Myocyte (in vitro differentiated cells): Measurements from ENCODE around the gene FTCD. TPM values are rescaled to one million over a fixed set of nuclear protein-coding genes. Genes with fewer than 3 reads are reported as not detected.

Experiments used
- DNase-seq: peaks from one replicate; pipeline ENCODE4 v3.0.0-alpha.2; 2012; ENCODE audit warnings: low read depth
- total RNA-seq: library from RNA; depleted of rRNA; stranded (reverse); fragments of >200 nt; gene quantifications from 2 replicates; pipeline ENCODE4 v1.2.3, GENCODE V29; 2014

FTCD gene
- total RNA-seq, 1 donor from 2014 or later = 0.37 TPM

DNA sequence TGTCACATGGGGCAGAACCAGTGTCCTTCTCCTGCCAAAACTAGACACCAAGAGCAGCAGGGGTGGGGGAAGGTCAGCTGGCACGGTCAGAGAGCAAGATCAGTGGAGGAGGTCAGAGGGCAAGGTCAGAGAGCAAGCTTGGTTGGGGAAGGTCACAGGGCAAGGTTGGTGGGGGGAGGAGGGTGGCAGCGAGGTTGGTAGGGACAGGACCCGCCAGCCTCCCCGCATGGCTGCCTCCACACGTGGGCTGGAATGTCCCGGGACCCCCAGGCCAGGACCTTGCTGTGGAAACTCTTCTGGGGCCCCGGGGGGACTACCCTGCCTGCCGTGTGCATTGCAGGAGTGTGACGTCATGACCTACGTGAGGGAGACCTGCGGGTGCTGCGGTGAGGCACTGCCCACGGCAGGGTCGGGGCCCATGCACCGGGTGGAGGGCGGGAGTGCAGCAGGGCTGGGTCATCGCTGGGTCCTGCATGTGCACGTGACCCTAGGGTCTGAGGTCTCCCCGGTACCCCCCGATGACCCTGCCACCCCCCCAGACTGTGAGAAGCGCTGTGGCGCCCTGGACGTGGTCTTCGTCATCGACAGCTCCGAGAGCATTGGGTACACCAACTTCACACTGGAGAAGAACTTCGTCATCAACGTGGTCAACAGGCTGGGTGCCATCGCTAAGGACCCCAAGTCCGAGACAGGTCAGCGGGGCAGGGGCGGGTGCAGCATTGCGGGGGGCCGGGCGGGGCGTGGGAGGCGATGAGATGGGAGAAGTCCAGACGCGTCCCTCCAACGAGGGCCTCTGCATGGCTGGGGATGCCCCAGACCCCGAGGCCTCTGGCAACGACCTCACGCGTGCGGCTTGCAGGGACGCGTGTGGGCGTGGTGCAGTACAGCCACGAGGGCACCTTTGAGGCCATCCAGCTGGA, 30.2 kb downstream of the FTCD start:
- DNase-seq = no peak

GRCh38 chr21:46124083-46124925, 31.1 kb downstream of the FTCD start:
- DNase-seq = no peak

- DNase-seq = no peak
These were observed 32.4 kb downstream of the FTCD start for GRCh38 chr21:46122758-46123683.

DNA sequence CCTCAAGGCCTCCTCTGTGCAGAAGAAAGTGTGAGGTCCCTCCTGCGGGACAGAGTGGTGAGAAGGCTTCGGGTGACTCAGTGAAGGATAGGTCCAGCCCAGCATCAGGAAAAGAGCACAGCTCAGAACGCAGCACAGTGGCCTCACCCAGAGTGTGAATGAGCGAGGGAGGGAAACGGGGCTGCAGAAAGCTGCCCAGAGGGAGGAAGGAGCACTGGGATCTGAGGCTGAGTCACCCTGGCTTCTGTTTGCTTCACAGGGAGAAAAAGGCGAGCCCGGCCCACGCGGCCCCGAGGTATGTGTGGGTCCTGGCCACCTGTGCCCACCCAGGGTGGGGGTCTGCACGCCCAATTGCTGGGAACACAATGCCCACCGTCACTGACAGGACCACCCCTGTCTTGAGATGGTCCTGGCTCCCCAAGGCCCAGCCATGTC, 33.1 kb downstream of the FTCD start:
- no peak for DNase-seq

- DNase-seq = no peak
These were observed 33.8 kb downstream of the FTCD start for GRCh38 chr21:46121286-46122221.

DNA sequence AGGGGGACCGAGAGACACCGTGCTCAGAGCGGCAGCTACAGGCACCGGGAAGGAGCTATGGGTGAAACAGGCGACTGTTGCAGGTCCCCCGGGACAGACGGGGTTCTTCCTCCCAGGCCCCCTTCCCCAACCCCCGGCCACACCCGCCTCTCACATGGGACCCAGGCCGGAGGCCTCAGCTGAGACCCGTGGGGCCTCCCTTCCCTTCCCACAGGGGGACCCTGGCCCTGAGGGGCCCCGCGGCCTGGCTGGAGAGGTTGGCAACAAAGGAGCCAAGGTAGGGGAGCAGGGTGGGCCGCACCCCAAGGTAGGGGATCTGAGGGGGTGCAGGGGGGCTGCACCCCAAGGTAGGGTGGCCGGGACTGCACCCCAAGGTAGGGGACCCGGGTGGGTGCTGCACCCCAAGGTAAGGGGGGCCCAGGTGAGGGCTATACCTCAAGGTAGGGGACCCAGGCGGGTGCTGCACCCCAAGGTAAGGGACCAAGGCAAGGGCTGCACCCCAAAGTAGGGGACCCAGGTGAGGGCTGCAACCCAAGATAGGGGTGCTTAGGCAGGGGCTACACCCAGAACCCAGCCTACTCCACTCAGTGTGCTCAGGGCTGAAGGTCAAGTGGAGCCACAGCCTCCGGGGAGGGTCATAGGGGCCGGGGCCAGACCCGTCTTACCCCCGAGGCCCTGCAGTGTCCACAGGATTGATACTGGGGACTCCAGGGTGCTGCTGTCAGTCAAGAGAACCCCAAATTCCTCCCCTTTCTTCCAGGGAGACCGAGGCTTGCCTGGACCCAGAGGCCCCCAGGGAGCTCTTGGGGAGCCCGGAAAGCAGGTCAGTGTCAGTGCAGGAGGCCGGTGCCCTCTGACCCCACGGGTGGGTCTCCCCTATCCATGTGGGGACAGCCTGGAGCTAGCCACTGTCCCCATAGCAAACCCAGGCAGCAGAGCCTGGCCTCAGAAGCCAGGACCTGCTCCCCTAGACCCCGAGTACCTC, 34.8 kb downstream of the FTCD start:
- no peak for DNase-seq

GRCh38 chr21:46119637-46120271, 35.6 kb downstream of the FTCD start:
- DNase-seq = no peak

DNA sequence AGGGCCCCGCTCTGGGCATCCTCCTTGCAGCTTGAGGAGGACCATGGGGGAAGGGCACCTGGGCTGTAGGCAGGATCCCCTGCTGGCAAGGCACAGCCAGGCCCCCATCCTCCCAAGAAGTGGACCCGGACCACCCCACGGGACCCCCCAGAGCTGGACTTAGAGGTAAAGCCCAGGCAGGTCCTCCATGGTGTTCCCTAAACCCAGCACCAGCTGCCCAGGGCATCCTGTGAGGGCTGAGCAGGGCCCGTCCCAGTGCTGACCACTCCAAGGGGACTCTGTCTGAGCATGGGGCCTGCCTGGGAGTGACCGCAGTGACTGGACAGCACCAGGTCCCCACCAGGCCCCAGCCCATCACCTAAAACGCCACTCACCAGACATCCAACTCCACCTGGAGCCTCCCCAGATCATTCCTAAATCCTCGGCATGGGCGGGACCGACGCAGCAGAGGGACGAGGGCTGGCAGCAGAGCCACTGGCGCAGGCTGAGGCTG, 36.2 kb downstream of the FTCD start:
- no peak for DNase-seq

- DNase-seq = no peak
These were observed 36.8 kb downstream of the FTCD start for GRCh38 chr21:46118316-46119143.

- DNase-seq = no peak
These were observed 37.6 kb downstream of the FTCD start for GRCh38 chr21:46117586-46118315.

DNA sequence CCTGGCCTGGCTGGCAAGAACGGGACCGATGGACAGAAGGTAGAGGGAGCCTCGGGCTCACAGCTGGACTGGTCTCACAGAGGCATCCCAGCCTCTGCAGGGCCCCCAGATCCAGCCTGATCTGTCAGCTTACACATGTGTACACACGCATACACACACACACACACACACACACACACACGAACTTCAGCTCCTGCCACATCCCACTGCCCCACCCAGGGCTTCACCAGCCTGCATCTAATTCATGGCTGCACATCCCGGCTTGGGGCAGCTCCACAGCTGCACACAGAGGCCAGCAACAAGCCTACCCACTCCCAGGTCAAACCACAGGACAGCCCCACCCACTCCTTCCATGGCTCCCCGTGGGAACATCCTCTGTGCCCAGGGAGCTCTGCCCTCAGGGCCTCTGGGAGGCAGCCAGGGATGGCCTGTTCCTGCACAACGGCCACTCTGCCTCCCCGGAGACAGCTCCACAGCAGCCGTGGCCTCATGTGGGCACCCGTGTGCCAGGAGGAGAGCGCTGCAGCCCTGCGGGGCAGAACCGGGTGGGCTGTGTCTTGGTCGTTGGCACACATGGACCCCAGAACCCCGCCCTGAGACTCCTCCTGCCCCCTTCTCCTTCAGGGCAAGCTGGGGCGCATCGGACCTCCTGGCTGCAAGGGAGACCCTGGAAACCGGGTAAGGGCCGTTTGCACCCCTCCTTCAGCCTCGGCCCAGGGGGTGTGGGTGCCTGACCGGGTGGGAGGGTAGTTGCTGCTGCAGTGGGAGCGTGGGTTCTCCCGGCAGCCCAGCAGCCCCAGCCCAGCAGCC, 38.4 kb downstream of the FTCD start:
- peak; percentile 67 for DNase-seq

DNA sequence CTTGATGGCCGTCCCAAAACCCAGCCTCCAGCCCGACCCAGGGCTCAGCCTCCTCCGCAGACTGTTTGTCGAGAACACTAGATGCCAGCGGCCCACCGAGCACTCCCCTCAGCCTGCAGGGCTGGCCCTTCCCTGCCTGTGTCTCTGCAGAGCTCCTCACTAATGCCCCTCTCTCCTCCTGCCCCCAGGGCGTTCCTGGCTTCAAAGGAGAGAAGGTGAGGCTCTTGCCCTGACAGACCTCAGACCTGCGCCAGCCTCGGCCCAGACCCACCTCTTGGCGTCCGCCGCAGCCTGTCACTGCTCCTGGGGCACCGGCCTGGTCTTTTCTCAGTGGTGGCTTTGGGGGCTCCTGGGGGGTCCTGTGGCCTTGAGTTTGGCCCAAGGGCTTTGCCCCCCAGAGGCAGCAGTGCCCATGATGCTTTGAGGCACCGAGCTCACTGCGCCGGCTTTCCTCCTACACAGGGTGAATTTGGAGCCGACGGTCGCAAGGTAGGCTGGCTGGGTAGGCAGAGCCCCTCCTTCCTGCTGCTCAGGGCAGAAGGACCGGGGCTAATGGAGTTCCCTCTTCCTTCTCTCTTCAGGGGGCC, 39.1 kb downstream of the FTCD start:
- DNase-seq = no peak

- DNase-seq = no peak
These were observed 39.8 kb downstream of the FTCD start for GRCh38 chr21:46115441-46116188.

DNA sequence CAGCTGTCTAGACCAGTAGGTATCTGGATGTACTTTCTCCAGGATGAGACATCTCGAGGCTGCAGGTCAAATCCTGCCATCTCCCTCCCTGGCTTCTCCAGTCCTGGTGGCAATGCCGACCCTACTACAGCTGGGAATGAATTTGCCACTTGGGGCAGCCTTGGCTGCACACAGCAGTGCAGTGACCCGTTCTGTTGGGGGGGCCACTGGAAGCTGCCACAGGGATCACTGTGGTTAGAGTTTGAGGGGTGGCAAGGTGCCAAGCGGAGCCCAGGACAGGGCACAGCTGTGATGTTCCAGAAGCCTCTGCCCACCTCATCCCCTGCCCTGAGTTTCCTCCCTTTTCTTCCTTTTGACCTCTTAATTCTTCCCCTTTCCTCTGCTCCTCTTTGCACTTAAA, 40.4 kb downstream of the FTCD start:
- DNase-seq = no peak
